ENCODE results near the gene SKA1.
"Not testable (repeated sequence)": the region's sequence is repeated elsewhere in the genome, so short reads cannot be mapped to it uniquely, and the experiment has no call there.

The SKA1 gene

GRCh38 chr18:50432915-50433314 is 58.1 kb downstream of the SKA1 start:
- FAIRE-seq, result no peak

- FAIRE-seq, result not testable (repeated sequence)
Measured at GRCh38 chr18:50436742-50437141, 61.9 kb downstream of the SKA1 start.

- no peak for FAIRE-seq
Measured at GRCh38 chr18:50439460-50440015, 64.7 kb downstream of the SKA1 start.

GRCh38 chr18:50441016-50441415 is 66.2 kb downstream of the SKA1 start:
- no peak for FAIRE-seq

- no peak for FAIRE-seq
Measured at GRCh38 chr18:50441501-50441900, 66.7 kb downstream of the SKA1 start.

All from colon (tissue), 2 donors.